Hepatocyte (in vitro differentiated cells): ENCODE data around the gene STIM1. TPM values are rescaled to one million over a fixed set of nuclear protein-coding genes. Genes with fewer than 3 reads are reported as not detected.
A peak's percentile ranks its signal among the peaks of the same experiment; 100 is the strongest.

Source experiments
- DNase-seq: peaks from one replicate; pipeline ENCODE4 v3.0.0-alpha.2; 2016; ENCODE audit warnings: low spot score
- H2AFZ ChIP-seq: fragments of 200-600 bp; sonication (generic); 2 replicates; pipeline ENCODE4 v1.6.0; 2016; ENCODE audit warnings: antibody characterized with exemption, mild to moderate bottlenecking
- H3K27ac ChIP-seq: fragments of 200-600 bp; sonication (generic); 2 replicates; pipeline ENCODE4 v1.5.1; 2016; ENCODE audit warnings: mild to moderate bottlenecking
- H3K27me3 ChIP-seq: fragments of 200-600 bp; sonication (generic); 2 replicates; pipeline ENCODE4 v1.6.1; 2016
- H3K36me3 ChIP-seq: fragments of 200-600 bp; sonication (generic); replicated peaks from 2 replicates; pipeline ENCODE4 v1.5.1; 2016; ENCODE audit warnings: low read depth; ENCODE audit not compliant: insufficient read depth
- H3K4me1 ChIP-seq: fragments of 200-600 bp; sonication (generic); 2 replicates; pipeline ENCODE4 v1.5.1; 2016; ENCODE audit warnings: mild to moderate bottlenecking, moderate library complexity; ENCODE audit not compliant: insufficient read depth
- H3K4me2 ChIP-seq: fragments of 200-600 bp; sonication (generic); 2 replicates; pipeline ENCODE4 v1.6.0; 2016
- H3K4me3 ChIP-seq: fragments of 200-600 bp; sonication (generic); 2 replicates; pipeline ENCODE4 v1.5.1; 2016; ENCODE audit warnings: mild to moderate bottlenecking
- H3K79me2 ChIP-seq: fragments of 200-600 bp; sonication (generic); 2 replicates; pipeline ENCODE4 v1.6.0; 2017; ENCODE audit warnings: mild to moderate bottlenecking
- H3K9me2 ChIP-seq: fragments of 200-600 bp; sonication (generic); replicated peaks from 2 replicates; pipeline ENCODE4 v1.6.0; 2017; ENCODE audit warnings: mild to moderate bottlenecking; ENCODE audit not compliant: insufficient read depth
- H3K9me3 ChIP-seq: fragments of 200-600 bp; sonication (generic); 2 replicates; pipeline ENCODE4 v1.5.1; 2016; ENCODE audit warnings: low read depth, mild to moderate bottlenecking
- H4K20me1 ChIP-seq: fragments of 200-600 bp; sonication (generic); 2 replicates; pipeline ENCODE4 v1.6.0; 2016; ENCODE audit warnings: mild to moderate bottlenecking; ENCODE audit not compliant: insufficient read depth, poor library complexity, severe bottlenecking
- CTCF ChIP-seq: fragments of 200-600 bp; sonication (generic); IDR thresholded peaks from 2 replicates; pipeline ENCODE4 v1.5.1; 2016; ENCODE audit warnings: antibody characterized with exemption, mild to moderate bottlenecking; ENCODE audit not compliant: poor library complexity
- EZH2 ChIP-seq: fragments of 200-600 bp; sonication (generic); IDR thresholded peaks from 2 replicates; pipeline ENCODE4 v1.6.1; 2016; ENCODE audit warnings: antibody characterized with exemption, mild to moderate bottlenecking, borderline replicate concordance
- EZH2phosphoT487 ChIP-seq: fragments of 200-600 bp; sonication (generic); IDR thresholded peaks from one replicate; pipeline ENCODE4 v1.6.1; 2018; ENCODE audit warnings: antibody characterized with exemption, mild to moderate bottlenecking, low read depth, moderate library complexity; ENCODE audit not compliant: unreplicated experiment, severe bottlenecking
- WGBS: methylation state at CpG from one replicate; pipeline ENCODE4 v1.1.6; 2016; ENCODE audit warnings: low lambda C conversion rate; ENCODE audit errors: missing lambda C conversion rate; 5-methylcytosine and 5-hydroxymethylcytosine counted together
- polyA plus RNA-seq: library from polyadenylated mRNA; unstranded; fragments of >200 nt; fragmentation: Nextera tagmentation; extraction: Ambion mirVana; gene quantifications from 2 replicates; pipeline ENCODE4 v1.2.1, GENCODE V29; 2016
- total RNA-seq: library from RNA; depleted of rRNA; stranded (reverse); fragments of >200 nt; gene quantifications from 2 replicates; pipeline ENCODE4 v1.2.3, GENCODE V29; 2014

STIM1 gene
- total and polyA plus RNA-seq, 2 experiments from 2014 or later, result 18.5 to 19.6 TPM

GRCh38 chr11:4092026-4092425 is 236.6 kb downstream of the STIM1 start:
- TF ChIP-seq EZH2phosphoT487, result no peak
- TF ChIP-seq CTCF, result no peak
- no peak for TF ChIP-seq EZH2
- Histone ChIP-seq H3K27ac (no peak overlapping the region), H3K9me2 (no peaks in the 10 kb centered on the region), H3K4me1 (no peaks in the 10 kb centered on the region), H4K20me1 (no peaks in the 10 kb centered on the region), H3K79me2 (peaks cover 17% of the 10 kb centered on the region), H3K4me3 (no peak overlapping the region), H3K9me3 (no peaks in the 10 kb centered on the region), H3K36me3 (no peaks in the 10 kb centered on the region), H2AFZ (no peak overlapping the region), H3K27me3 (no peaks in the 10 kb centered on the region), H3K4me2 (no peak overlapping the region)
- DNase-seq, result no peak
- 25% methylated on average over 2 of the region's 2 CpGs for WGBS

DNA sequence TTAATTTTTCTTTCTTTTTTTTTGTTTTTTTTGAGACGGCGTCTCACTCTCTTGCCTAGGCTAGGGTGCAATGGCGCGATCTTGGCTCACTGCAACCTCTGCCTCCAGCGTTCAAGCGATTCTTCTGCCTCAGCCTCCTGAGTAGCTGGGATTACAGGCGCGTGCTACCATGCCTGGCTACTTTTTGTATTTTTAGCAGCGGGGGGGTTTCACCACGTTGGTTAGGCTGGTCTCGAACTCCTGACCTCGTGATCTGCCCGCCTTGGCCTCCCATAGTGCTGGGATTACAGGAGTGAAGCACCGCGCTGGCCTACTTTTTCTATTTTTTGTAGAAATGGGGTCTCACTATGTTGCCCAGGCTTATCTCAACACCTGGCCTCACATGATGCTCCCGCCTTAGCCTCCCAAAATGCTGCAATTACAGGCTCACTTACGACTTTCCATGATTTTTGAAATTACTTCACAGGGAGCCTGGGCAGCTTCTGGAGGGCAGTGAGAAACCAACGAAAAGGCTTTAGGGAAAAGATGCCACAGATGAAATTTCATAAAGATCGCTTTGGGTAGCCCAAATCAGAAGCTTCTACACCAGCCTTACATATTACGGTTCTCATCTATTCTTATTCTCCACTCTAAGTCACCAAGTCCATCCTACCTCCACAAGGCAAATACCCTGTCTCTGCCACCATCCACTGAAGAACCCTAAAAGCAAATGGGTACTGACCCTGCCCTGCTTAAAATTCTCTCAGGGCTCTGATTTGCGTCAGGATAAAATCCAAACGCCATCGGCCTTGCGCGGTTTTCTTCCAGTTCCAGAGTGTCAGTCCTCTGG is 238.3 kb downstream of the STIM1 start:
- H3K27me3 ChIP-seq, result no peaks in the 10 kb centered on the region
- WGBS, result 74% methylated on average over 25 of the region's 25 CpGs
- H3K79me2 ChIP-seq, result peaks cover 30% of the 10 kb centered on the region
- H4K20me1 ChIP-seq, result no peaks in the 10 kb centered on the region
- TF ChIP-seq EZH2 (no peak), CTCF (no peak), EZH2phosphoT487 (no peak)
- peak overlapping the region; percentile 85 for H2AFZ ChIP-seq
- H3K9me2 ChIP-seq, result no peaks in the 10 kb centered on the region
- H3K27ac ChIP-seq, result peak overlapping the region; percentile 93
- H3K9me3 ChIP-seq, result no peaks in the 10 kb centered on the region
- DNase-seq, result no peak
- H3K4me3 ChIP-seq, result peak overlapping the region; percentile 47
- no peaks in the 10 kb centered on the region for H3K4me1 ChIP-seq
- peak overlapping the region; percentile 83 for H3K4me2 ChIP-seq
- H3K36me3 ChIP-seq, result no peaks in the 10 kb centered on the region

GRCh38 chr11:4094348-4095291 is 239.2 kb downstream of the STIM1 start, which contains the start of gene RRM1:
Gene RRM1, plus strand, starts transcription at chr11:4094799. Its CDS starts 214 bp downstream, at chr11:4095013.
- Histone ChIP-seq H3K27me3 (no peaks in the 10 kb centered on the region), H4K20me1 (no peaks in the 10 kb centered on the region), H3K9me2 (no peaks in the 10 kb centered on the region), H3K9me3 (no peaks in the 10 kb centered on the region), H3K79me2 (peaks cover 37% of the 10 kb centered on the region), H3K4me1 (no peaks in the 10 kb centered on the region), H3K4me3 (peak within 1 kb of the TSS; percentile 82), H2AFZ (peak within 1 kb of the TSS; percentile 85), H3K36me3 (no peaks in the 10 kb centered on the region), H3K4me2 (peak within 1 kb of the TSS; percentile 83), H3K27ac (peak within 1 kb of the TSS; percentile 93)
- WGBS, result 1% methylated on average over 60 of the region's 74 CpGs
- TF ChIP-seq CTCF (no peak), EZH2 (no peak), EZH2phosphoT487 (no peak)
- peak; percentile 97 for DNase-seq
